Cardiac muscle cell (in vitro differentiated cells and primary cell): ENCODE results near the gene MRGPRX1. TPM values are rescaled to one million over a fixed set of nuclear protein-coding genes. Genes with fewer than 3 reads are reported as not detected.
A peak's percentile ranks its signal among the peaks of the same experiment; 100 is the strongest.
"Not testable (repeated sequence)": the region's sequence is repeated elsewhere in the genome, so short reads cannot be mapped to it uniquely, and the experiment has no call there.

Experiments used
- DNase-seq, 2 donors: peaks; one replicate each; pipeline versions ENCODE4 v3.0.0 to v3.0.0-alpha.2; 2010 to 2017; ENCODE audit warnings: low read depth in 1 of 2, low spot score in 1 of 2
- H3K27ac ChIP-seq: fragments of 200-600 bp; sonication (generic); 2 replicates; pipeline ENCODE4 v1.5.1; 2016
- H3K27me3 ChIP-seq: fragments of 200-600 bp; sonication (generic); 2 replicates; pipeline ENCODE4 v1.6.0; 2016; ENCODE audit warnings: control low read depth
- H3K36me3 ChIP-seq: fragments of 200-600 bp; sonication (generic); 2 replicates; pipeline ENCODE4 v1.5.1; 2016; ENCODE audit warnings: control low read depth
- H3K4me1 ChIP-seq: fragments of 200-600 bp; sonication (generic); 2 replicates; pipeline ENCODE4 v1.8.1; 2017; ENCODE audit warnings: low read depth, mild to moderate bottlenecking, mixed run types
- H3K4me3 ChIP-seq: fragments of 200-600 bp; sonication (generic); 2 replicates; pipeline ENCODE4 v1.5.1; 2016; ENCODE audit warnings: mild to moderate bottlenecking
- H3K9me3 ChIP-seq: fragments of 200-600 bp; sonication (generic); 2 replicates; pipeline ENCODE4 v1.5.1; 2017; ENCODE audit warnings: low read depth, mild to moderate bottlenecking, control low read depth
- CTCF ChIP-seq: IDR thresholded peaks from 2 replicates; pipeline ENCODE4 v1.5.1; 2012; ENCODE audit warnings: low read depth, mild to moderate bottlenecking, low read length
- polyA plus RNA-seq: library from polyadenylated mRNA; unstranded; fragments of >200 nt; fragmentation: Nextera tagmentation; extraction: Ambion mirVana; gene quantifications from 2 replicates; pipeline ENCODE4 v1.2.1, GENCODE V29; 2016
- total RNA-seq: library from RNA; depleted of rRNA; stranded (reverse); fragments of >200 nt; gene quantifications from 2 replicates; pipeline ENCODE4 v1.2.3, GENCODE V29; 2016

Gene MRGPRX1
- total and polyA plus RNA-seq, 2 experiments from 2014 or later = not detected

- H3K9me3 ChIP-seq = no peaks in the 10 kb centered on the region
- no peak overlapping the region for H3K4me3 ChIP-seq
- no peak for TF ChIP-seq CTCF
- no peak for DNase-seq
- no peaks in the 10 kb centered on the region for H3K4me1 ChIP-seq
- no peaks in the 10 kb centered on the region for H3K36me3 ChIP-seq
- no peak overlapping the region for H3K27ac ChIP-seq
- H3K27me3 ChIP-seq = no peaks in the 10 kb centered on the region
Measured at GRCh38 chr11:18934195-18934814, 4.9 kb downstream of the MRGPRX1 start.

GRCh38 chr11:18927550-18928322, 11.5 kb downstream of the MRGPRX1 start:
- Histone ChIP-seq H3K27me3 (no peaks in the 10 kb centered on the region), H3K4me3 (no peak overlapping the region), H3K36me3 (no peaks in the 10 kb centered on the region), H3K9me3 (no peaks in the 10 kb centered on the region), H3K27ac (no peak overlapping the region), H3K4me1 (no peaks in the 10 kb centered on the region)
- no peak for DNase-seq
- no peak for TF ChIP-seq CTCF

GRCh38 chr11:18925426-18925825, 13.8 kb downstream of the MRGPRX1 start:
- H3K4me1 ChIP-seq, H3K27me3 ChIP-seq, H3K4me3 ChIP-seq, DNase-seq, H3K27ac ChIP-seq, H3K9me3 ChIP-seq, H3K36me3 ChIP-seq: not testable (repeated sequence)

GRCh38 chr11:18912883-18913282, 26.3 kb downstream of the MRGPRX1 start:
- Histone ChIP-seq H3K9me3 (no peaks in the 10 kb centered on the region), H3K27me3 (no peaks in the 10 kb centered on the region), H3K4me3 (no peak overlapping the region), H3K27ac (no peak overlapping the region), H3K36me3 (no peaks in the 10 kb centered on the region), H3K4me1 (no peaks in the 10 kb centered on the region)
- no peak for TF ChIP-seq CTCF
- DNase-seq = no peak

GRCh38 chr11:18907391-18907790, 31.8 kb downstream of the MRGPRX1 start:
- no peak overlapping the region for H3K4me3 ChIP-seq
- TF ChIP-seq CTCF = no peak
- no peaks in the 10 kb centered on the region for H3K27me3 ChIP-seq
- DNase-seq = no peak
- no peaks in the 10 kb centered on the region for H3K36me3 ChIP-seq
- no peaks in the 10 kb centered on the region for H3K9me3 ChIP-seq
- no peak overlapping the region for H3K27ac ChIP-seq
- no peaks in the 10 kb centered on the region for H3K4me1 ChIP-seq

- H3K4me3 ChIP-seq, H3K9me3 ChIP-seq, H3K27me3 ChIP-seq, DNase-seq, H3K27ac ChIP-seq, H3K4me1 ChIP-seq, H3K36me3 ChIP-seq: not testable (repeated sequence)
Measured at GRCh38 chr11:18900637-18901036, 38.6 kb downstream of the MRGPRX1 start.

GRCh38 chr11:18900151-18900611, 39.0 kb downstream of the MRGPRX1 start:
- H3K4me1 ChIP-seq, H3K27me3 ChIP-seq, H3K9me3 ChIP-seq, H3K36me3 ChIP-seq, H3K27ac ChIP-seq, H3K4me3 ChIP-seq: not testable (repeated sequence)
- peak in 1 of 2 donors; percentile 5 for DNase-seq

GRCh38 chr11:18891712-18892111, 47.5 kb downstream of the MRGPRX1 start:
- not testable (repeated sequence) for H3K36me3 ChIP-seq, H3K27ac ChIP-seq, H3K9me3 ChIP-seq, DNase-seq, H3K4me1 ChIP-seq, H3K4me3 ChIP-seq
- peaks cover 34% of the 10 kb centered on the region for H3K27me3 ChIP-seq
